ENCODE measurements around the gene GRK5.

GRK5 gene

DNA sequence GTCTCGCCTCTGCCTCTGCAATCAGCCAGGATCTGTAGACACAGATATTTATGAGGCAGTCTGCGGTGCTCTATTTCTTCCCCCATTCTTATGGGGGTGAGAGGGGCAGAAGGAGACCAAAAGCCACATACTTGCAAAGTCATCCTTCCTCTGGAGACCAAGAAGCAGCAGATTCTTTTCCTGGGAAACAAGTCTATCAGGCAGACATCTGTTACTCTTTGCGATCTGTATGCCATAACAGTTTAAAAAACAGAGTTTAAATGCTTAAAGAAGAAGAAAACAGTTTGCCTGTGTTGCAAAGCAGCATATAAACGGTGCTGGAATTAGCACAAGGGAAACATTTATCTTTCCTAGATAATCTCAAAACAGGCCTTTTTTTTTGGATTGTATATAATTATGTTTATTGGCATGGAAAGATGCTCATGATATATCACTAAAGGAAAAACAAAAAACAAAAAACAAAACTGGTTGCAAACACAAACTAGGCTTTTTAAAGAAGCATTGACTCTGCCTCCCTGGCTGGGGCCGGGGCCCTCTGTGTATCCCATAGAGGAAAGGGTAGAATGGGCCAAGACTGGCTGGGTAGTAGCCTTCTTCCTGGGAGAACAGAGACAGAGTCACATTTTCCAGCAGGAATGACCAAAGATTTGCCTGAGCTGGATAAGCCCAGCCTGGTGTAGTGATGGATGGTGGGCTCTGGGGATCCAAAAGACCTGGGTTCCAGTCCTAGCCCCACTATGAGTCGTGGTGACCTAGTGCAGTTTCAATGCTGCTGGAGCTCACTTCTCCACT lies 284.8 kb downstream of the GRK5 start:
- Histone ChIP-seq H3K27me3 (no peaks in the 10 kb centered on the region), H3K9me3 (no peaks in the 10 kb centered on the region), H3K4me3 (ENCODE audit: low read depth, low read length) (no peak overlapping the region), H3K36me3 (no peaks in the 10 kb centered on the region), H3K4me1 (no peaks in the 10 kb centered on the region)
- DNase-seq: no peak
- TF ChIP-seq, protein P1, sequence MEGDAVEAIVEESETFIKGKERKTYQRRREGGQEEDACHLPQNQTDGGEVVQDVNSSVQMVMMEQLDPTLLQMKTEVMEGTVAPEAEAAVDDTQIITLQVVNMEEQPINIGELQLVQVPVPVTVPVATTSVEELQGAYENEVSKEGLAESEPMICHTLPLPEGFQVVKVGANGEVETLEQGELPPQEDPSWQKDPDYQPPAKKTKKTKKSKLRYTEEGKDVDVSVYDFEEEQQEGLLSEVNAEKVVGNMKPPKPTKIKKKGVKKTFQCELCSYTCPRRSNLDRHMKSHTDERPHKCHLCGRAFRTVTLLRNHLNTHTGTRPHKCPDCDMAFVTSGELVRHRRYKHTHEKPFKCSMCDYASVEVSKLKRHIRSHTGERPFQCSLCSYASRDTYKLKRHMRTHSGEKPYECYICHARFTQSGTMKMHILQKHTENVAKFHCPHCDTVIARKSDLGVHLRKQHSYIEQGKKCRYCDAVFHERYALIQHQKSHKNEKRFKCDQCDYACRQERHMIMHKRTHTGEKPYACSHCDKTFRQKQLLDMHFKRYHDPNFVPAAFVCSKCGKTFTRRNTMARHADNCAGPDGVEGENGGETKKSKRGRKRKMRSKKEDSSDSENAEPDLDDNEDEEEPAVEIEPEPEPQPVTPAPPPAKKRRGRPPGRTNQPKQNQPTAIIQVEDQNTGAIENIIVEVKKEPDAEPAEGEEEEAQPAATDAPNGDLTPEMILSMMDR (IDR thresholded peaks at IDR 0.05; ENCODE audit: low read depth, low read length): no peak

DNA sequence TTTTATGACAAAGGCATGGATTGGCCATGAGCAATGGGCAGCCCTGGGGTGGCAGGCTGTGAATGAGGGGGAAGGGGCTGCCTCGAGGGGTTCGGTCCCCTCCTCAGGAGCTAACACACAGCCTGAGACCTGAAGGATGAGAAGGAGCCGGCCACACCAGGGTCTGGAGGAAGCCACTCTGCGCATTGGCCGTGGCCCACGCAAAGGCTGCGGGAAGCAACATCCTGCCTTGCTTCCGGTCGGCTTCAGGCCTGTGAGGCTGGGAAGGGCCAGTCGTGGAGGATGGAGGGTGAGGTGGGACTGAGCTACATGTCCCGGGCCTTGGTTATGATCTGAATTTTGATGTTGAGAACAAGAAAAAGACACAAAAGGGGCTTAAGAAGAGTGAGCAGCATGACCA lies 285.8 kb downstream of the GRK5 start:
- no peak overlapping the region for H3K4me3 ChIP-seq (ENCODE audit: low read depth, low read length)
- H3K36me3 ChIP-seq: no peaks in the 10 kb centered on the region
- no peaks in the 10 kb centered on the region for H3K9me3 ChIP-seq
- DNase-seq: no peak
- no peaks in the 10 kb centered on the region for H3K4me1 ChIP-seq
- no peaks in the 10 kb centered on the region for H3K27me3 ChIP-seq
- TF ChIP-seq, protein P1 (IDR thresholded peaks at IDR 0.05; ENCODE audit: low read depth, low read length): no peak

DNA sequence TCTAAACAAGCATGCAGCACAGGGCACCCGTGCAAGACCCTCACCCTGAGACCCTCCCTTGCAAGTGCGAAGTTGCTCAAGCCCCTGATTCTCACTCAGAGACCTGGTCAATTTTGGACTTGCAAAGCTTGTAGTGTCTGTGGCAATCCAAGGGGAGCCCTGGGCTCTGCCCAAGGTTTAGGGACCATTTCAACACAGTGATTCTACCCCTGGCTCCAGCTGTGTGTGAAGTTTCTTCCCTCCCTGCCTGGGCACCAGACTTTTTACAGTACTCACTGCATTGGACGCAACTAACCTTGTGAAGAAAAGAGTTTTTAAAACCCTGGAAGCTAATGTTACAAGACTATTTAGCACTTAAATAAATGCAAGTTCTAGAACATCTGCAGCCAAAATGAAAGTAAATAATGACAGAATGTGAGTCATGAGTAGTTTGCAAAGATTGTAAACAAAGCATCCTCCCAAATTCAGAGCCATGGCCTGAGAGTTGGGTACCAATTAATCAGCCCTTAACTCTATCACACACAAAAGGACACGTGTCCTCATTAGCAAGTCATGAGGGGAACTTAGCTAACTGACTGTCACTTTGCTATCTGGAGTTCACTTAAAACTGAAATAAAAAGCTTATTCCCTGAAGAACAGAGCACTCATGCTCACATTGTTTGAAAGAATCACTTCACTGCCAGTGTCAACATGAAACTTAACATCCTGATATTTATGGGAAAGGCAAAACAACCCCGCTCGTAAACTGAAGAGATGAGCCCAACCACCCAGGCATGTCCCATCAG lies 287.1 kb downstream of the GRK5 start:
- Histone ChIP-seq H3K4me3 (ENCODE audit: low read depth, low read length) (no peak overlapping the region), H3K9me3 (no peaks in the 10 kb centered on the region), H3K4me1 (no peaks in the 10 kb centered on the region), H3K36me3 (no peaks in the 10 kb centered on the region), H3K27me3 (no peaks in the 10 kb centered on the region)
- DNase-seq: no peak
- TF ChIP-seq, protein P1 (IDR thresholded peaks at IDR 0.05; ENCODE audit: low read depth, low read length): no peak

DNA sequence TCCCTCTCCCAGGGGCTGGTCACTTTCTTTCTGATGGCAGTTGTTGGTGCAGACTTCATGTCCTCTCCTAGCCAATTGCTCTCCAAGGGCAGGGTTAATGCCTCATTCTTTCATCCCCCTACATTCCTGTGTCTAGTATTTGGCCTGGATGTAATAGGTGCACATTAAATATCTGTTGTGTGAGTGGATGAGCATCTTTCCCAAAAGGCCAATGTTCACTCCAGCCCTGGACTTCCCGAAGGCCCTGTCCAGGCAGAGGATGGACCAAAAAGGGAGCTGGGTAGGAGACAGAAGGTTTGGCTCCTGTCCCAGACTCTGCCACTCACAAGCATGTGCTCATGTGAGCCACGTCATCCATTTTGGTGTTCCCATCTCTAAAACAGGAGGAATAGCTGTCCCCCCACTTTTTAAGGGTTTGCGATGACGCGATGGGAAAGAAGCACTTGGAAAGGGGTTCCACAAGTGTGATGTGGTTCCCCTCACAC lies 287.7 kb downstream of the GRK5 start:
- H3K4me1 ChIP-seq: no peaks in the 10 kb centered on the region
- no peak overlapping the region for H3K4me3 ChIP-seq (ENCODE audit: low read depth, low read length)
- H3K9me3 ChIP-seq: no peaks in the 10 kb centered on the region
- no peaks in the 10 kb centered on the region for H3K27me3 ChIP-seq
- TF ChIP-seq, protein P1 (IDR thresholded peaks at IDR 0.05; ENCODE audit: low read depth, low read length): no peak
- no peaks in the 10 kb centered on the region for H3K36me3 ChIP-seq
- DNase-seq: no peak

DNA sequence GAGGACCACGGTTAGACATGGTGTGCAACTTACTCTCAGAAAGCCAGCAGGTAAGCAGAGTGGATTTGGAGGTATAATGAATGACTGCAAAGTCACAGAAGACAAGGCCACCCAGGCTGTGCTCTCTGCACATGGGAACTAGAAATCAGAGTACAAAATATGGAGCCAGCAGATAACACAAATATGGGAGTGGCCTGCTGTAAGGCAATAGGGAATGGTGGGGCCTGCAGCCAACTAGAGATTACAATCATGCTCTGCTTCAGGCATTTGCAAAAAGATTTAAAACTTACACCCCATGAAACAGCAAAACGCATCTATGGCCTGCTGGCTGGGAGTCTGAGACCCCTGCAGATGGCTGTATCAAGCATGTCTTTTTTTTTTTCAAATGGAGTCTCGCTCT lies 288.2 kb downstream of the GRK5 start:
- TF ChIP-seq, protein P1 (IDR thresholded peaks at IDR 0.05; ENCODE audit: low read depth, low read length): no peak
- H3K36me3 ChIP-seq: no peaks in the 10 kb centered on the region
- DNase-seq: no peak
- no peaks in the 10 kb centered on the region for H3K9me3 ChIP-seq
- no peaks in the 10 kb centered on the region for H3K4me1 ChIP-seq
- no peaks in the 10 kb centered on the region for H3K27me3 ChIP-seq
- no peak overlapping the region for H3K4me3 ChIP-seq (ENCODE audit: low read depth, low read length)

DNA sequence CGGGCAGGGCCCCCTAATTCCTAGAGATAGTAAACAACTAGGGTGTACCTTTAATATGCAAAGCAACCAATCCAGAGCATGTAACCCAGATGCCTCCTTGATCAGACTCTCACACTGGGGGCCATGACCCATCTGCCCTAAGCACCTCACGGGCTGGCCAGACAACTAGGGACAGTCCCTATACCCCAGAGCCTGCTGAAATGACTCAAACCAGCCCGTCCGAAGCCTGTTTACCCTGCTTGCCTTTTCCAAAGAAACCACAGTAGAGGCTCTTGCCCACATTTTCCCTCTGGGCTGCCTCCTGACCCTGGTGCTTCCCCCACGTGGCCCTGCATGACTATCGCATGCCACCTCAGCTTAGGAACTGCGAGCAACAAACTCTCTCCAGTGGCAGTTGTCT lies 288.9 kb downstream of the GRK5 start:
- Histone ChIP-seq H3K4me1 (no peaks in the 10 kb centered on the region), H3K4me3 (ENCODE audit: low read depth, low read length) (no peak overlapping the region), H3K36me3 (no peaks in the 10 kb centered on the region), H3K9me3 (no peaks in the 10 kb centered on the region), H3K27me3 (no peaks in the 10 kb centered on the region)
- DNase-seq: no peak
- TF ChIP-seq, protein P1 (IDR thresholded peaks at IDR 0.05; ENCODE audit: low read depth, low read length): no peak
